Activated CD8-positive, alpha-beta memory T cell treated with anti-CD3 and anti-CD28 coated beads, Interleukin-2, amount 50 U/mL, for 1 hour (primary cell): ENCODE results near the gene ZMIZ1.

Experiments used
- DNase-seq: peaks from one replicate; pipeline ENCODE4 v3.0.0-alpha.2; 2020; ENCODE audit errors: extremely low read depth

Gene ZMIZ1

GRCh38 chr10:79246209-79246581, 177.4 kb downstream of the ZMIZ1 start:
- no peak for DNase-seq

- DNase-seq, result no peak
Measured at GRCh38 chr10:79246606-79247275, 178.0 kb downstream of the ZMIZ1 start.

- DNase-seq, result no peak
Measured at GRCh38 chr10:79247373-79248137, 178.8 kb downstream of the ZMIZ1 start.

- no peak for DNase-seq
Measured at GRCh38 chr10:79248341-79249185, 179.8 kb downstream of the ZMIZ1 start.

- no peak for DNase-seq
Measured at GRCh38 chr10:79249186-79250121, 180.7 kb downstream of the ZMIZ1 start.

GRCh38 chr10:79250259-79250658, 181.5 kb downstream of the ZMIZ1 start:
- DNase-seq, result no peak

- no peak for DNase-seq
Measured at GRCh38 chr10:79252450-79252849, 183.7 kb downstream of the ZMIZ1 start.

- no peak for DNase-seq
Measured at GRCh38 chr10:79252971-79253370, 184.2 kb downstream of the ZMIZ1 start.

GRCh38 chr10:79253704-79254103, 184.9 kb downstream of the ZMIZ1 start:
- DNase-seq, result no peak

- no peak for DNase-seq
Measured at GRCh38 chr10:79254333-79255006, 185.7 kb downstream of the ZMIZ1 start.

GRCh38 chr10:79255007-79255507, 186.3 kb downstream of the ZMIZ1 start:
- DNase-seq, result no peak

- no peak for DNase-seq
Measured at GRCh38 chr10:79256264-79256806, 187.6 kb downstream of the ZMIZ1 start.

- no peak for DNase-seq
Measured at GRCh38 chr10:79258894-79259293, 190.1 kb downstream of the ZMIZ1 start.

- no peak for DNase-seq
Measured at GRCh38 chr10:79259834-79260233, 191.1 kb downstream of the ZMIZ1 start.

GRCh38 chr10:79260811-79261740, 192.3 kb downstream of the ZMIZ1 start:
- DNase-seq, result no peak

GRCh38 chr10:79262131-79262530, 193.4 kb downstream of the ZMIZ1 start:
- DNase-seq, result no peak

GRCh38 chr10:79262959-79263746, 194.4 kb downstream of the ZMIZ1 start:
- no peak for DNase-seq

- no peak for DNase-seq
Measured at GRCh38 chr10:79263939-79264338, 195.2 kb downstream of the ZMIZ1 start.
